ENCODE results near the gene MED23.

MED23 gene

DNA sequence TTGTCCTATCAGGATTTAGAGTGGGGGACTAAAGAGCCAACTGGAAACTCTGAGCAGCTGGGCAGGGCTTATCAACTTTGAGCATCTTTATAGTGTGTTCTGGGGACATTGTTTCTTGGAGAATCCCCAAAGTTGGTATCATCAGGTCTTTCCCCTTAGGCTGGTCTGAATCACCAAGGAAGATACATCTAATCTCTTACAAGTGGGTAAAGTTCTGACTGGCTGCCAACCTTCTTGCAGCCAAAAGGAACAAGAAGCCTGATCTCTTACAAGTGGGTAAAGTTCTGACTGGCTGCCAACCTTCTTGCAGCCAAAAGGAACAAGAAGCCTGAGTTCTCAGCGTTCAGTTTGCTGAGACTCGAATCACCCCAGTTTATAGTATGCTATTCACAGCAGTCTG, 1.6 kb upstream of the MED23 start:
- Histone ChIP-seq H3K36me3 (ENCODE audit: insufficient read depth, low read length) (peaks cover 11% of the 10 kb centered on the region; the same call in 1 of the 2 replicates), H3K4me2 (ENCODE audit: low read length) (no peak overlapping the region), H3K4me1 (ENCODE audit: insufficient read depth, low read length, severe bottlenecking) (peaks cover 11% of the 10 kb centered on the region), H3K27ac (ENCODE audit: low read depth, low read length, poor library complexity, severe bottlenecking) (no peak overlapping the region), H2AFZ (ENCODE audit: low read length) (no peak overlapping the region), H3K27me3 (ENCODE audit: insufficient read depth, low read length) (no peaks in the 10 kb centered on the region), H3K4me3 (ENCODE audit: low read depth, low read length, poor library complexity, severe bottlenecking) (no peak overlapping the region), H3K79me2 (ENCODE audit: insufficient read depth, low read length) (peaks cover 12% of the 10 kb centered on the region), H4K20me1 (ENCODE audit: insufficient read depth, low read length) (no peaks in the 10 kb centered on the region), H3K9me2 (ENCODE audit: low read depth, low read length) (no peaks in the 10 kb centered on the region), H3F3A (ENCODE audit: insufficient read depth, low read length) (no peaks in the 10 kb centered on the region), H3K9me3 (ENCODE audit: low read length) (no peaks in the 10 kb centered on the region), H3K9ac (ENCODE audit: low read length) (no peak overlapping the region)
- TF ChIP-seq, protein P1, sequence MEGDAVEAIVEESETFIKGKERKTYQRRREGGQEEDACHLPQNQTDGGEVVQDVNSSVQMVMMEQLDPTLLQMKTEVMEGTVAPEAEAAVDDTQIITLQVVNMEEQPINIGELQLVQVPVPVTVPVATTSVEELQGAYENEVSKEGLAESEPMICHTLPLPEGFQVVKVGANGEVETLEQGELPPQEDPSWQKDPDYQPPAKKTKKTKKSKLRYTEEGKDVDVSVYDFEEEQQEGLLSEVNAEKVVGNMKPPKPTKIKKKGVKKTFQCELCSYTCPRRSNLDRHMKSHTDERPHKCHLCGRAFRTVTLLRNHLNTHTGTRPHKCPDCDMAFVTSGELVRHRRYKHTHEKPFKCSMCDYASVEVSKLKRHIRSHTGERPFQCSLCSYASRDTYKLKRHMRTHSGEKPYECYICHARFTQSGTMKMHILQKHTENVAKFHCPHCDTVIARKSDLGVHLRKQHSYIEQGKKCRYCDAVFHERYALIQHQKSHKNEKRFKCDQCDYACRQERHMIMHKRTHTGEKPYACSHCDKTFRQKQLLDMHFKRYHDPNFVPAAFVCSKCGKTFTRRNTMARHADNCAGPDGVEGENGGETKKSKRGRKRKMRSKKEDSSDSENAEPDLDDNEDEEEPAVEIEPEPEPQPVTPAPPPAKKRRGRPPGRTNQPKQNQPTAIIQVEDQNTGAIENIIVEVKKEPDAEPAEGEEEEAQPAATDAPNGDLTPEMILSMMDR (IDR thresholded peaks at IDR 0.05; ENCODE audit: low read length) = no peak
- TF ChIP-seq EZH2 (IDR thresholded peaks at IDR 0.05; ENCODE audit: borderline replicate concordance, low read length) = no peak

DNA sequence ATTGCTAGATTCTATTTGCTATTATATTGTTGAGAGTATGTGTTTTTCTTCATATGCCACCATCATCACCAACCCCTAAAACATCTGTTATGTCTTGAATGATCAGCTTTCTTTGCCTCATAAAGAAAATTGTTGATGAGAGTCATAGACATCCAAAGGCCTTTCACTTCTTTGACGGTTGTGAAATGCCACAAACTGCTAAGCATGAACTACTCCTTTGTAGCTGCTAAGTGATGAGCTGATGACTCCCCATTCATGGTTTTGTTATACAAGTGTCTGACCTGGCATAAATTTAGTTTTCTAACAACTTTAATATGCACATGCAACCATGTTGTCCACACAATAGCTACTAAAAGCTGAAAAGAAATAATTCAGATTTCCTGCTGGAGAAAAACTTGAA, 684 bp upstream of the MED23 start:
- peaks cover 11% of the 10 kb centered on the region for H3K4me1 ChIP-seq (ENCODE audit: insufficient read depth, low read length, severe bottlenecking)
- no peaks in the 10 kb centered on the region for H3K27me3 ChIP-seq (ENCODE audit: insufficient read depth, low read length)
- H3K9ac ChIP-seq (ENCODE audit: low read length) = no peak overlapping the region
- H3F3A ChIP-seq (ENCODE audit: insufficient read depth, low read length) = no peaks in the 10 kb centered on the region
- H3K4me3 ChIP-seq (ENCODE audit: low read depth, low read length, poor library complexity, severe bottlenecking) = peak overlapping the region; percentile 89
- H3K4me2 ChIP-seq (ENCODE audit: low read length) = peak overlapping the region; percentile 57; the same call in 1 of the 2 replicates
- no peaks in the 10 kb centered on the region for H3K9me3 ChIP-seq (ENCODE audit: low read length)
- no peak overlapping the region for H2AFZ ChIP-seq (ENCODE audit: low read length)
- no peaks in the 10 kb centered on the region for H3K9me2 ChIP-seq (ENCODE audit: low read depth, low read length)
- H3K36me3 ChIP-seq (ENCODE audit: insufficient read depth, low read length) = peaks cover 20% of the 10 kb centered on the region
- TF ChIP-seq, protein P1 (IDR thresholded peaks at IDR 0.05; ENCODE audit: low read length) = no peak
- no peak for TF ChIP-seq EZH2 (IDR thresholded peaks at IDR 0.05; ENCODE audit: borderline replicate concordance, low read length)
- no peaks in the 10 kb centered on the region for H4K20me1 ChIP-seq (ENCODE audit: insufficient read depth, low read length)
- H3K27ac ChIP-seq (ENCODE audit: low read depth, low read length, poor library complexity, severe bottlenecking) = no peak overlapping the region
- peaks cover 12% of the 10 kb centered on the region for H3K79me2 ChIP-seq (ENCODE audit: insufficient read depth, low read length)

DNA sequence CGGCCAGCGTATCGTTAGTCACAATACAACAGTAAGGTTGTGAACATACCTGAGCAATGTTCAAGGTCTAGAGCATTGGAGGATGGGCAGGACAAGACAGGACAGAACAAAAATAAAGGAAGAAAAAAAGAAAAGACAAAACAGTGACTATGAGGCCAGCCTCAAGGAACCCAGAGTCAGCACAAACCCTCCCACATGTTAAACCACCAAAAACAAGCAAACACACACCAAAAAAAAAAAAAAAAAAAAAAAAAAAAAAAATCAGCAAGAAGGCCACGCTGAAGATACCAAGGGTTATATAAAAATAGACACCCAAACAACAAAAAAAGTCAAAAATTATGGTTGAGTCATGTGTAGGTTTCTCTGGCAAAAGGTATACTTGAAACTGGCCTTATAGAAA, 12.8 kb downstream of the MED23 start:
- TF ChIP-seq EZH2 (IDR thresholded peaks at IDR 0.05; ENCODE audit: borderline replicate concordance, low read length) = no peak
- TF ChIP-seq, protein P1 (IDR thresholded peaks at IDR 0.05; ENCODE audit: low read length) = no peak
- Histone ChIP-seq H3K9me3 (ENCODE audit: low read length) (no peaks in the 10 kb centered on the region), H3K27ac (ENCODE audit: low read depth, low read length, poor library complexity, severe bottlenecking) (no peak overlapping the region), H3K4me3 (ENCODE audit: low read depth, low read length, poor library complexity, severe bottlenecking) (no peak overlapping the region), H3K4me1 (ENCODE audit: insufficient read depth, low read length, severe bottlenecking) (no peaks in the 10 kb centered on the region), H3K79me2 (ENCODE audit: insufficient read depth, low read length) (no peaks in the 10 kb centered on the region), H3K4me2 (ENCODE audit: low read length) (no peak overlapping the region), H3K36me3 (ENCODE audit: insufficient read depth, low read length) (peaks cover 73% of the 10 kb centered on the region), H3K9me2 (ENCODE audit: low read depth, low read length) (no peaks in the 10 kb centered on the region), H4K20me1 (ENCODE audit: insufficient read depth, low read length) (no peaks in the 10 kb centered on the region), H2AFZ (ENCODE audit: low read length) (no peak overlapping the region), H3K9ac (ENCODE audit: low read length) (no peak overlapping the region), H3K27me3 (ENCODE audit: insufficient read depth, low read length) (no peaks in the 10 kb centered on the region), H3F3A (ENCODE audit: insufficient read depth, low read length) (no peaks in the 10 kb centered on the region)

Measured in OCI-LY1 (cell line).